GM12873 (cell line): ENCODE measurements around the gene CGRRF1.

Experiments used
- CTCF ChIP-seq: IDR thresholded peaks from 2 replicates; pipeline ENCODE4 v1.5.1; 2012; ENCODE audit warnings: low read depth, mild to moderate bottlenecking, moderate library complexity, low read length, control low read depth; ENCODE audit not compliant: insufficient read depth; ENCODE audit errors: missing control alignments

The CGRRF1 gene

GRCh38 chr14:54538055-54538454, 28.3 kb downstream of the CGRRF1 start:
- no peak for TF ChIP-seq CTCF

- no peak for TF ChIP-seq CTCF
Measured at GRCh38 chr14:54547583-54547982, 37.9 kb downstream of the CGRRF1 start.

DNA sequence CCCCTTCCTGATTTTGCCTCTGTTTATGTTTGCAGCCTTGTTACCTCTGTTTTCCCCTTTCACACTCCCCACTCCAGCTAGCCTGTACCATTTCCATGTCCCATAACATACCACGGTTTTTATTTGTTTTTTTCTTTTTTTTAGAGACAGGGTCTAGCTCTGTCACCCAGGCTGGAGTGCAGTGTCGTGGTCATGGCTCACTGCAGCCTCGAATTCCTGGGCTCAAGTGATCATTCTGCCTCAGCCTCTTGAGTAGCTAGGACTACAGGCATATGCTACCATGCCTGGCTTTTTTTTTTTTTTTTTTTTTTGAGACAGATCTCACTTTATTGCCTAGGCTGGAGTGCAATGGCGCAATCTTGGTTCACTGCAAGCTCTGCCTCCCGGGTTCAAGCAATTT, 38.8 kb downstream of the CGRRF1 start:
- TF ChIP-seq CTCF: no peak

DNA sequence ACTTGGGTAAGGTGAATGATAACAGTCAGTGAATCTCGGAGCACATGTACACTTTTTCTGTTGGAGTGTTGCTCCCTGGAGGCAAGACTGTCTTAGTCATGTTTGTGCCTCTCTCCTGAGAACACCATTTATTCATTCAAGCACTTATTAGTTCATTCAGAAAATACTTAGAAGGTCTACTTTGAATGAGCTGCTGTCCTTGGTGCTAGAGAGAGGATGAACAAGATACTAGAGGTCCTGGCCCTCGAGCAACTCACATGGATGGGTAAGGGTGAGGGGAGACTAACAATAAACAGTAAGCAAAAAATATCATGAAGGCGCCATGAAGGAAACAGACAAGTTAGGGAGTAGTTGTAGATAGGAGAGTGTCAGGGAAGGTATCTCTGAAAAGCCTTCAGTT, 40.2 kb downstream of the CGRRF1 start:
- no peak for TF ChIP-seq CTCF

GRCh38 chr14:54550514-54550913, 40.8 kb downstream of the CGRRF1 start:
- no peak for TF ChIP-seq CTCF

DNA sequence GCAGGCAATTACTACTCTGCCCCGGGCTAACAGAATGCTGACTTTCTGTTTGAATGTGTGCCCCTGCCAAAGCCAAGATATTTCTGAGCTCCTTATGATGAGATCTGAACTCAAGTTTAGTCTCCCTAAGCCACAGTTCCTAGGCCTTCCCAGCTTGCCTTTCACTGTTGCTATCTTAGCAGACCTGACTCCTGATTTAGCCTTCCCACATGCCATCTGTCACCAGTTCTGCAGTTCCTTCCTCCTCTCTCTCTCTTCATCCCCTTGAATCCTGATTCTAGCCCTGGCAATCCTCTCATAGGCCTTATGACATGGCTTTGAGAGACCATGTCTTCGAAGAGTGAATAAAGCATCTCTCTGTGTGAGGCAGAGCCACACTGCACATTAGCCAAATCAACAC, 44.7 kb downstream of the CGRRF1 start:
- no peak for TF ChIP-seq CTCF

DNA sequence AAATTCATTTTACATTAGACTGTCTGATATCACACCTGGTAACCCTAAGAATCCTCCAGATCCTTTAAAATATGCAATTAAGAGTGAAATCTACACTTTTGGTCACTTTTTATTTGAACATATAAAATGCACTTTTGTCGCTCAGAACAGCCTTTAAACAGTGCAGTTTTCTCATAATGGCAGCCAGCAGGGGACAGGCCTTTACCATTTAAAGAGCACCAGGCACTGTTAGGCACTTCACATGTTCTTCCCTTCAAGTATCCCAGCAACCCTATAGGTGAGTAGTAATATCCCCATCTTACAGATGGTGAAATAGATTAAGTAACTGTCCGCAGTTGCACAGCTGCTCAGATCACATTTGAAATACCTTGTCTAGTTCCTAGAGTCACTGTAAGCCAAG, 45.9 kb downstream of the CGRRF1 start:
- no peak for TF ChIP-seq CTCF
